ENCODE results near the gene CTNNA2. TPM values are rescaled to one million over a fixed set of nuclear protein-coding genes. Genes with fewer than 3 reads are reported as not detected.

The CTNNA2 gene
- total and polyA plus RNA-seq, 2 of the 8 experiments (the other 6 are each of a cell fraction or from before 2014, with no cell fraction given): 3.9 to 9.0 TPM

- TF ChIP-seq SAP30 (IDR thresholded peaks at IDR 0.05; ENCODE audit: insufficient read depth, insufficient replicate concordance, low read length) (no peak), CTBP2 (IDR thresholded peaks at IDR 0.05; ENCODE audit: borderline replicate concordance, insufficient read depth, insufficient read length, low read length) (no peak), BCL11A (IDR thresholded peaks at IDR 0.05; ENCODE audit: low read depth in 2 of 2, low read length in 2 of 2) (no peak), POLR2AphosphoS5 (IDR thresholded peaks at IDR 0.05; ENCODE audit: low read depth, low read length) (no peak), YY1 (IDR thresholded peaks at IDR 0.05; ENCODE audit: low read depth, low read length) (no peak), SP2 (IDR thresholded peaks at IDR 0.05; ENCODE audit: low read length) (no peak), NANOG (IDR thresholded peaks at IDR 0.05; ENCODE audit: insufficient read depth, low read depth, low read length, poor library complexity, severe bottlenecking) (no peak)
Measured at GRCh38 chr2:79940364-79940763, 427.5 kb downstream of the CTNNA2 start (continued).

Data from H1 (cell line).